22Rv1 (cell line): Measurements from ENCODE around the gene SLC2A8.

Experiments used
- ZFX ChIP-seq: fragments of 450-650 bp; IDR thresholded peaks from 2 replicates; pipeline ENCODE4 v1.6.1; 2017; ENCODE audit warnings: antibody characterized with exemption, borderline replicate concordance
- TF ChIP-seq, protein P1 (sequence below): fragments of 450-650 bp; IDR thresholded peaks from 2 replicates; pipeline ENCODE4 v1.5.1; 2017; ENCODE audit warnings: mild to moderate bottlenecking

DNA sequence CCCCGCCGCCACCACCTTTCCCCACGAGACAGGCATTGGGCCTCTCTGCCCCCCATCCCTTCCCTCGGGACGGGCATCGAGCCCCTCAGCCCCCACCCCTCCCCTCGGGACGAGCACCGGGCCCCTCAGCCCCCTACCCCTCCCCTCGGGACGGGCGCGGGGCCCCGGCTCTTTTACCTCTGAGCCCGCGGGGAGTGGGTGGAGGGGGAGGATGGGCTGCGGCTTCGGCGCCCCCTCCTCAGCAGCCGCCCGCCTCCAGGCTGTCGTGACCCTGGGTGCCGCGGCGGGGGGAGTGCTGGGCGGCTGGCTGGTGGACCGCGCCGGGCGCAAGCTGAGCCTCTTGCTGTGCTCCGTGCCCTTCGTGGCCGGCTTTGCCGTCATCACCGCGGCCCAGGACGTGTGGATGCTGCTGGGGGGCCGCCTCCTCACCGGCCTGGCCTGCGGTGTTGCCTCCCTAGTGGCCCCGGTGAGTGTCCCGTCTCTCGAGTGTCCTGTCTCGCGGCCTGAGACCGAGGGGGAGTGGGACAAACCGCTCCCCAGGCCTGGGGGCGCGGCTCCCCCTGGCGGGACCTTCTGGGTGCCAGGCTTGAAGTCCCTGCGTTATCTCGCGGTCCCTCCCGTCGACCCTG, 791 bp downstream of the SLC2A8 start:
- TF ChIP-seq, protein P1, sequence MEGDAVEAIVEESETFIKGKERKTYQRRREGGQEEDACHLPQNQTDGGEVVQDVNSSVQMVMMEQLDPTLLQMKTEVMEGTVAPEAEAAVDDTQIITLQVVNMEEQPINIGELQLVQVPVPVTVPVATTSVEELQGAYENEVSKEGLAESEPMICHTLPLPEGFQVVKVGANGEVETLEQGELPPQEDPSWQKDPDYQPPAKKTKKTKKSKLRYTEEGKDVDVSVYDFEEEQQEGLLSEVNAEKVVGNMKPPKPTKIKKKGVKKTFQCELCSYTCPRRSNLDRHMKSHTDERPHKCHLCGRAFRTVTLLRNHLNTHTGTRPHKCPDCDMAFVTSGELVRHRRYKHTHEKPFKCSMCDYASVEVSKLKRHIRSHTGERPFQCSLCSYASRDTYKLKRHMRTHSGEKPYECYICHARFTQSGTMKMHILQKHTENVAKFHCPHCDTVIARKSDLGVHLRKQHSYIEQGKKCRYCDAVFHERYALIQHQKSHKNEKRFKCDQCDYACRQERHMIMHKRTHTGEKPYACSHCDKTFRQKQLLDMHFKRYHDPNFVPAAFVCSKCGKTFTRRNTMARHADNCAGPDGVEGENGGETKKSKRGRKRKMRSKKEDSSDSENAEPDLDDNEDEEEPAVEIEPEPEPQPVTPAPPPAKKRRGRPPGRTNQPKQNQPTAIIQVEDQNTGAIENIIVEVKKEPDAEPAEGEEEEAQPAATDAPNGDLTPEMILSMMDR = no peak
- TF ChIP-seq ZFX = no peak
